Measurements from ENCODE around the gene TBX20. TPM values are rescaled to one million over a fixed set of nuclear protein-coding genes. Genes with fewer than 3 reads are reported as not detected.
"Not testable (repeated sequence)": the region's sequence is repeated elsewhere in the genome, so short reads cannot be mapped to it uniquely, and the experiment has no call there.

The TBX20 gene
- total RNA-seq, 1 donor from 2014 or later, result not detected

DNA sequence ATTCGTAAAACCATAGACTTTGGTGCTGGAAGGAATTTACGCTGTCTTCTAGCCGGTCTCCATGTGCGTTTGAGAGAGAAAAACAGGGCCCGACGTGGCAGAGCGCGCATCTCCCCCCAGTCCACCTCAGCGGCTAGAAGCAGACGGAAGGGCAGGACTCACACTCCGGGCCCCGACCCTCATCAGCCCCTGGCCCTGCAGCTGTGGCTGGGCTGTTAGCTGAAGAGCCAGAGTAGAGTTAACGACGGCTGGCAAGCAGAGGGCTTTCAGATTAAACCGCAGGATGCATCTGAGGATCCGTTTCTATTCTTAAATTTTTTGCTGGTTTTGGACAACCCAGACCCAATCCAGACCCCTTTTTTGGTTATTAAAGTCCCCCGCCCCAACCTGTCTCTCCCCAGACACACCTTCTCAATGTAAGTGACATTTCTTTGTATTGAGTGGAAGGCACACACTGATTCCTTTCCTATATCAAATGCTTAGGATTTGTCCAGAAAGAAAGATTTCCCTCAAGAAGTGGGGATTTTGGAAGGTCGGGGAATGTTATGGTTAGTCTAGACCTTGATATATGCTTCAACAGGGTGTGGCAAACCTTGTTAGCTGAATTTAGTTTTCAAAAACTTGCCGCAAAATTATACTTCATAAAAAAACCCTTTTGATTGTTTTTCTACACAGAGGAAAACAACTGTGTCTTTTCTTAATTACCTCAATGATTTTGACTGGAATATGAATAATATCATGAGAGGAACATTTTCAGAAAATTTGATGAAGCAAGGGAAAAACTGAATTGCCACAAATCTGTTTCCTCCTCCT, 1.7 kb upstream of the TBX20 start:
- no peak for DNase-seq

DNA sequence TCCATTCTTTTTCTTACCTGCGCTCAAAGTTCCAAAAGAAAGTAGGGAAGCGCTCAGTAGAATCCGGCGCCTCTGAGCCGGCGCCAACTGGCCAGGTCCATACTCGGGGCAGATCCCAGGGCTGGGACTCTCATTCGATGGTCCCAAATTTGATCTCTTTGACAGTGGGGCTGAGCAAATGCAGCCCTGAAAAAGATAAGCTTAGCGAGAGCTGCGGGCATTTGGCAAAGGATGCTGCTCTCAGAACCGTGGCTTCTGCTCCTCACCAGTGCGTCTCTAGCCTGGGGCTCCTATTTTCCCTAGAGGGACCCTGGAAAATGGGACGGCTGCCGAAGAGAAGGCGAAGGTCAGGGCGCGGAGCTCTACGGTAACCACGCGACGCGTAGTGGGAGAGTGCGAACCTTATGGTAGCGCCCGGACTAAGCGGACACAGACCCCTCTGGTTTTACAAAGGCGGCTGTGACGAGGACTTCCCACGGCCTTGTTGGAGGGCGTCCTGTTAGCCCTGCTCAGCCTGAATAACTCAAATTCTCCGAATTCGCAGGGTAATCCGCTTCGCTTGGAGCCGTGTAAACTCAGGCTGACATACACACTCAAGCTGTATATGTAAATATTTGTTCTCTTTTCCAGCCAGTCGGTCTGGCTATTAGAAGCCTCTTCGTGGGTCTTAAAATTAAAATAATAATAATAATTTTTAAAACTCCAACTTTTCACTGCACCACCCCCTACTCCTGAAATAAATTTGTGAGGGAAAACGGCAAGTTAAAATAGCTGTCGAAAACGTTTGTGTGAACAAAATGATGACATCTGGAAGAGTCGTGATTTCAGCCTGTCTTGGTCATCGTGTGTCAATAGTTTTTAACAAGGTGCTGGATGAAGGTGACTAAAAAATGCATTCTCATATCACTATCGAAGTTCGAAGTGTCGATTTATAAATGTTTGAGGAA, 869 bp upstream of the TBX20 start:
- DNase-seq, result no peak

DNA sequence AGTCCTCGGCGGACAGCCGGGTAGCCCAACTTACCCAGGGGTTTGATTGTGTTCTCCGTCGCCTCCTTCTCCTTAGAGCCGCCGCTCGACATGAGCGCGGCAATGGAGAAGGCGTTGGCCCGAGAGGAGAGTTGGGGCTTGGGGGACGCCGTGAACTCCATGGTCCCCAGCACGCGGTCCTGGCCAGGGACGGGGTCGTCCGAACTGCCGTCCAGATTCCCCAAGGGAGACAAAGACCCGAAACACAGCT, 515 bp downstream of the TBX20 start:
- DNase-seq, result no peak

DNA sequence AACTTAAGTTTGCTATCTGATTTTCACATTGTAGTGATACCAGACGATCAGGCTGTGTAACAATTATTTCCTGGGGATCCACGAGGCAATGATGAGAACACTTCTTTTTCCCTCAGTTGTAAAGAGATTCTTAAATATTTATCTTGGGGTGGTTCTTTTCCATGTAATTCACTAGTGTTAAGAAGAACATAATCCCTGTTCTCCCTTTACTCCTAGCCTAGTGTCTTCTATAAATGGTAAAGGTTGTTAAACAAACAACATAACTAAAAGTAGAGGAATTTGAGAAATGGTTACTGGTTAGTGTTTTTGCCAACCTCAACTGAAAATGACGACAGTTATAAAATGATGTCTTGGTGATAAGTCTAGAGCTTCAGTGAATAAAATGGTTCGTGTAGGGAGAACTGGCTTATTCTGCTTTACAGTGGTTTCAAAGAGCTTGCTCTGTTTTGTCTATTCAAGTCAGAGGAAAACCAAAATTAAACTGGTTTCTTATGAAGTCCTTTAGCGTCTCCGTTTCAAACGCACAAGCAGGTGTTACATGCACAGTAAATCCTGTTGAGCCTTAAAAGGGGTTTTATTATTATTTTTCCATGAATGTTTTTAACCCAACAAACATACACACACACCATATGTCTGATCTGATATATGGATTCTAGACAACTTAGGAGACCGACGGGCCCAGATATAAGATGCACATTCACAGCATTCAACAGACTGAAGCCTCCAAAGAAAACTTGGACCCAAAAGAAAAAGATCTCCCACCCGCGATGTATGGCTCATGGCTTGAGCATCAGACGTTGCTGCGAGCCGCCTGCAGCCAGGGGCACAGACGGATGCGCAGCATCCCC, 1.1 kb downstream of the TBX20 start:
- no peak for DNase-seq

DNA sequence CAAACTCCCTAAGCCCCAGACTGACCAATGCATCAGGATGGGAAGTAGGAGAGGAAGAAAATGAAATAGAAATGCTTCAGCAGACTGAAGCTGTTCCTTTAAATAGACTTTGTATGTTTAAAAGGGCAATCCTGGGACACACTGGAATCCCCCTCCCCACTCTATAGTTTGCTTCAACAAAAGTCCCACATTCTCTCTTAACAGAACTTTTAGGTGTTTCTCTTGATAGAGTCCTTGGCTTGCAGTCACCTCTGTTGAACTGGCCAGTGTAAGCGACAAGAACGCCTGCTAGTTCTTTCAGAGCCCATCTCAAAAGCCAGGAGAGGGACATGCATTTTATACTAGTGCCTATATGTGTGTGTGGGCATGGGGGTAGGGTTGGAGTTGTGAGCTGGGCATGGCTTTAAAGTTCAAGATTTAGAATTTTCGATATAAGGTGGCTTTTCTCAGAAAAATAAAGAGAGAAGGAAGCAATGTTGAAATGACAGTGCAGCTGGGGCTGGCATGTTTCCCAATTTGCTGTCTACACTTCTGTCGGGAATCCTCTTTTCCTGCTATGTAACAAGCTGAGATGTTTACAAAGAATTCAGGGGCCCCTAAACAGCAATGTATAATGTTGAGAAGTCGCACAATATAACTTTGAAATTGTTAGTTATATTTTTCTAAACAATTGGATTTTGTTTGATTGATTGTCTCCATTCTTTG, 2.1 kb downstream of the TBX20 start:
- no peak for DNase-seq

DNA sequence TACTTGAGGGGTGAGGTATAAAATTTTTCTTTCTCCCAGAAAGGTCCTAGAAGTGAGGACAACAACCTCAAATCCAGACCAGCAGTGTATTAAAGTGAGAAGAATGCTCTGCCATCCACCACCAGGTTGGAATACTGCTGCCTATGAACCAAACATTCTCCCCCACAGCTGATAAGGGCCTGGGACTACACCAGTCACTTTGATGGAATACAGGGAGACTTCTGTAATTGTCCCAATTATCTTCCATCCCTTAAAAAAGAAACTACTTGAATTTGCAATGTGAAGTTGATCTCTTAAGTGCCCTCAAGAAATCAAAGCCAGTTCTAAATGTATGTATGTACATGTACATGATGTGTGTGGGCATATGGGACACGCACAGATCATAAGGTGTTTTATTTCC, 3.0 kb downstream of the TBX20 start:
- no peak for DNase-seq

DNA sequence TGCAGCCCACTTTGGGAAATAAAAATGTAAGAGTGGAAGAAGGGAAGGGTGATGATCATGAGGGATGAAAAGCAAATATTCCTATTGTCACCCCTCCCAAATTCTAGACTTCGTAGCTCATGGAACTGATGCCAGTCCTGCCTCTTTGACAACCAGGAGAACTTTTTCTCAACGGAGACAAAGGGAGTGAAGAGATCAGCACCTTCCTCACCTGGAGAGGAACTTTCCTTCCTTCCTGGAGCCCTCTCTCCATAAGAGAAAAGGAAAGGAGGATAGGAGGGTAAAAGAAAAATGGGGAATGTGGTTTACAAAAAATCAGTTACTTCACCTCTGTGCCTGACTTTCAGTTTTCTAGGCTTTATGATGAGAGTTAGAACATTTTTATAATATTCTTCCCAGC, 3.4 kb downstream of the TBX20 start:
- DNase-seq, result no peak

DNA sequence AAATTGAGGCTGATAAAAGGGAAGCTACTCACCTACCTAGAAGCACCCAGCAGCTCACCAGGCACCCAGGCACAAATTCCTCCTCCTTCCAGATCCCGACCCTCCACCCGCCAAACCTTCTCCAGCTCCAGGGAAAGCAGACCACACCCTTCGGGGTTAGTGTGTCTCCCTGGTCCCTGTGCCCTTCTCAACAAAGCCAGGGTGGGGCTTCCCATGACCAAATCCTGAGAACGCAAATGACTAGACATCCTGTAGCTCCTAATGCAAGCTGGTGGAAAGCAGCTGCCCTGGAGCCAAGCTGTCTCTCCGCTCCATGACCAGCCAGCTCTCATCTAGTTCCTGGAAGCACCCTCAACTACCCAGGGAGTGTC, 4.4 kb downstream of the TBX20 start:
- no peak for DNase-seq

DNA sequence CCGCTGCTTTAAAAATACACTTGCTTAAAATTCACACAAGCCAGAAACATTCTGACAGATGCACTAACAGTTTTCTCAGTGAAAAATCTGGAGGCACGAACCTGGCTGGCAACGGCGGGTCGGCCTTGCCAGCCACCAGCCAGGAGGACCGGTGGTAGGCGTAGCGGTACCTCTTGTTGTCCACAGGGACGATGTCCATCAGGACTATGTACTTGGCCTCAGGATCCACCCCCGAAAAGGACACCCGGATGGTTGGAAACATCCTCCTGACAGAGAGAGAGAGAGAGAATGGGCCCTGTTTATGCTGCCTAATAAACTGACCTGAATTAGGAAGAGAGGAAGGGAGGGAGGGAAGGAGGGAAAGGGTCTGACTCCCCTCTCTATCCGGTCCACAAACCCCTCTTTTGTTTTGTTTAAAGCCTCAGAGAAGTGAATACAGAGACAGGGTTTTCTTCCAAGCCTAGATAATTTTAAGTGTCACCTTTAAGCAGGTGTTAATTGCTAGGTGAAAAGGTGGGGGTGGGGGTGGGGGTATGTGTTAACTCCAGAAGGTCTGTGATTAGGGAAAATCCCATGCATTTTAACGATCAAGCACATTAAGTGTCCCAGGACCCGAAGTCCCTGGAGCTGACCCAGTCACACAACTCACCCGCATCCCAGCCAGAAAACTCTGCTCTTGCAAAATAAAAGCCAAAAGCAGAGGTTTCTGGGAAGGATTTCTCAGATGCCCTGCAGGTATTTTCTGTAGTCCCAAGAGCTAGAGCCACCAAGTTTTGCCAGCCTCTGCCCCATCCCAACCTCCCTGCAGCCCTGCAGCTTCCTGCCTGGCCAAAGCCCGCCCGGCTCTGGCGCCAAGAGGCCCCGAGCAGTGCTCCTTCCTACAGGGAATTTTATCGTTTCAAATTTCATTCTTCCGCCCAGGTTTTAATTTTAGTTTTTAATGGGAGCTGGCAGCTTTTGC, 5.0 kb downstream of the TBX20 start:
- DNase-seq, result no peak

DNA sequence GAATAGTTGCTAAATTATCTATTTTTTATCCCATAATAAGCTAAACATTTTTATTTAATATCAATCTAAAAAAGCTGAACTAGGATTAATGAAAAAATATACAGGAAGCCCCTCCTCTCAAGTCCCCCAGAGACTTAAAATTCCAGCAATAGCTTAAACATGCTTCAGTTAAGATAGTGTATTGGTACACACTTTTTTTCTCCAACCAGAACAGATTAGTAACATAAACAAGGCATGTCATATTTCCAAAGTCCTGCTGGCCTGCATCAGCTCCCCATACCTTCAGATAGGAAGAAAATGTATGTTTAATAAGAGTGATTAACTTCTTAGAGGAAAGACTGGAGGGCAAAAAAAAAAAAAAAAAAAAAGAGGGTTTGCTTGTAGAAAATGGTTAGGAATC, 7.1 kb downstream of the TBX20 start:
- no peak for DNase-seq

DNA sequence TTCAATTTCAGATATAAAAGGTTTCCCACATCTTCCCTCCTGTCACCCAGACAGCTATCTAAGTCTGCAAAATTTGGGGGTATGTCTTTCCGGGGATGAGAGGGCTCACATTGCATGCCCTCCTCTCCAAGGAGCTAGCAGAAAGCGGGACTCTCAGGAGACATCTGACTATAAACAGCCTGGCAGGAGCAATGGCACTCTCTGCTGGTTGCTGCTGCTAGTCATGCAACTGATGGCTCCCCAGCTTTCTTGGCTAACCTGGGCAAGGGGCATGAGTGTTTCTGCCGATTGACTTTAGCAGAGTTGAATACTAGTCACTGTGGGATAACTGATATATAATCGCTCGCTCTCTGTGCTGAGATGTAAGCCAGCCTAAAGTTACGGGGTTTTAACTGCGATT, 12.0 kb downstream of the TBX20 start:
- no peak for DNase-seq

DNA sequence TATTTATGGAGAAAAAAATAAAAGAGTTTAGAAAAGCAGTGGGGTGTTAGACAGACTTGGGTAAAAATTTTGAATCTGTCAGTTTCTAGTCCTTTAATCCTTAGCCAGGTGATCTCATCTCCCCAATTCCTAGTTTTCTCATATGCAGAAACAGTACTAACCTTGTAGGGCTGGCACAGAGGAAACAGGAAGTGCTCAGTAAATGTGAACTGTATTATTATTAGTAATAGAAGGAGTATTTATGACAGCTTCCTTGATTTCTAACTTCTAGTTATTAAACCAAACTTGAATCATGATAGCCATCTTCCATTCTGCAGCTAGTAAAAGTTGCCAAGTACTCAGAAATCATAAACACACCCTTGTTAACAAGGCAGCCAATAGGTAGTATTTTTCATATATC, 12.5 kb downstream of the TBX20 start:
- DNase-seq, result no peak

DNA sequence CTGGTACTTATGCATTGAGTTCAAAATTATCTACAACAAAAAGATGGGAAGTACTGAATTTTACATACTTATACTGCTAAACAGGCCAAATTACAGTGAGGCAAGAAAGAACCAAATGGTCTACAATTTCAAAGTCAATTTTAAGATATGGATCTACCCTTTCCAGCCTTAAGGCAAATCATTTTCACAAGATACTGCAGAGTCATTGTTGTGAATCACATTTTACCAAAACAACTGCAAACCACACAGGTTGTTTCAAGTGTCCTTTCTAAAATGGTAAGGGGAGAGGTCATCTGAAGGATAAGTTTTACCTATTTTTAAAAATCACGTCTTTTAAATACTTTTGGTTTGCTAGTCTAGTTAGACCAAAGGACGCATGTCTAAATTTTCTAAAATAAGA, 12.9 kb downstream of the TBX20 start:
- not testable (repeated sequence) for DNase-seq

DNA sequence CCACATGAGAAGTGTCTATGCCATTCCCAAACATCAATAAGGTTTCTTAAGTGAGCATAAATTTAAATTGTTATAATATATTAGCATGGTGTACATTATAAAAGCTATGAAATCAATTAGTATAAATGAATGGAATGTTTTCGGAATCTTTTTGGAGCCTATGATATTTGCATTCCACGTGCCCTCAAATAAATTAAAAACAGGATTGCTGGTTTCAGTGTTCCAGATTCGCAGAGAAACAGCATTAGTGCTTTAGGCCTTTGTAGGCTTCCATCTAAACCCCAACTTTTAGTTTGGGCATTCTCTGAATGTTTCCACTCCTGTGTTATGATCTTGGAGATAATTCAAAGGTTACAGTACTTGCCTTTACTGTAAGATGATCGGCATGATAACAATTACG, 15.4 kb downstream of the TBX20 start:
- DNase-seq, result not testable (repeated sequence)

DNA sequence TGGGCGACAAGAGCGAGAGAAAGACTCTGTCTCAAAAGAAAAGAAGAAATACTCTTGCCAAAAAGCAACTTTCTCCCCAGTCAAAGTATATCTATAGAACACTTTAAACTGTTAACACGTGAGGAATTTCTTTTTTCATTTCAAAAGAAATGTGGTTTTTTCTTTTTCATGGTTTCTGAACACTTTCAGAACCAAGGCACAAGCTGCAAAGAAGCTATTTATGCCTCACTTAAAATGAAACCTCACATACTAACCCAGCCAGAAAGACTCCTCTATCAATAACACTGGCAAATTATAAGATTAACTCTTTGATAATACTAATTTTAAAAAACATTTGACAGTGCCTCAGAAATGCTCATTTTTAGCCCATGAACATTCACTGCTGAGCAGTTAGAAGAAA, 20.9 kb downstream of the TBX20 start:
- DNase-seq, result no peak

DNA sequence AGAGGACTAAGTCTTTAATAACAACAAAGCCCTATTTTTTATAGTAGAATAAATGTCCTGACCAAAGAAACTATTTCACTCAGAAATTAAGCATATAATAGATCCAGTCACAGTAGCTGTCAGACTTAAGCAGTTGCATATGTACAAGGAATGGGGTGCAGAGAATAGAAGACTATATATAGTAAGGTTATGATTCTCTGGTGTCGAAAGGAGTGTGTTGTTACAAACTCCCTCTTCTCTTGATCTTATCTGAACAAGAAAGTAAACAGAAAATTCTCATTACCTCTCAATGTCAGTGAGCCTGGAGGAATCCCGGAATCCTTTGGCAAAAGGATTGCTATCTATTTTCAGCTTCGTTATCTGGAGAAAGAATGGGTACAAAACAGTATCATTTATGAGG, 22.7 kb downstream of the TBX20 start:
- DNase-seq, result not testable (repeated sequence)

DNA sequence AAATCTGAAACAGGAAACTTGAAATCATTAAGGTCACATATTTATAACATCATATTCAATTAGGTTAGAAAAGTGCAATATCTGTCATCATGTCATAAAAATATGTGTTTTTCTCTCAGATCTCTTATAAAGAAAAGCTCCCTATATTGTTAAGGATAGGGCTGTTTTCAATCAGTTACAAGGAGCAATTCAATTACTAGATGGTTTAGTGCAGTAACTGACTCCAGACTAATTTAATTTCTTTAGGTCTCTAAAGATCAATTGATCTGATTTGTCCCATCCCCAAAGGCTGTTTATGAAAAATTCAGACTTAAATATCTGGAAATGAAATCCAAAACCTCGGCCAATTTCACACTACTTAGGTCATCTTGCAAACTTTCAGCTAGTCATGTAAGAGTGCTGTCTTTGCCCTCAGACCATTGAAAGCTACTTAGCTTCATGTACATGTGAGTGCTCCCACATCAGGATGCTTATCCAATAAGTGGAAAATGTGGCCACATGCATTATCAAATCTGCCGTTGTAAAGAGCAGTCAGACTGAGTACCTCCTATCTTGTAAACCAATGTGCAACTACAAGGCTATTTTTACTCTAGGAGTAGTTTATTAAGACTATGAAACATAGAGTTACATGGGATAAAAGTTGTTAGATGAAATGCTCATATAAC, 24.7 kb downstream of the TBX20 start:
- not testable (repeated sequence) for DNase-seq

DNA sequence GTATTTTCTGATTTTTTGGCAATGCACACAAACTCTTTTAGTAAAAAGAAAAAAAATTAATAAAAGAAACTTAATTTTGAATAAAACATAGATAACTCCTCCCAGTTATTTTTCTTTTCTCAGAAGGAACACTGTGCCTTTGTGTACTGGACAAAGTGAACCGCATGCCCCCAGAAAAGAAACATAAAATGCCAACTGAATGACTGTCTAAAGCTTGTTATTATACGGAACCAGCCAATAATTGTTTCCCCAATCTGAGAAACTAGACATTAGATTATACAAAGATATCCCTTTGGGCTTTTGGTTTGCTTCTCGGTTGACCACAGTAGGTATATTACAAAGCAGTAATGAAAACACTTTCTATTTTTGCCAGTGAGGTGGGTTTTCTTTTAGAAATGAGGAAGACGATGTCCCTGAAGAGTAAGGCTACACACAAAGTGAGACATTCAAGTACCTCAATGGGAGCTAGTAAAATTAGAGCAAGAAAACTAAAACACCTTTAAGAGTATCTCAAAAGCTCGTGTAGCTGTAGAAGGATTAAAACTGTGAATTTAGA, 25.3 kb downstream of the TBX20 start:
- not testable (repeated sequence) for DNase-seq

DNA sequence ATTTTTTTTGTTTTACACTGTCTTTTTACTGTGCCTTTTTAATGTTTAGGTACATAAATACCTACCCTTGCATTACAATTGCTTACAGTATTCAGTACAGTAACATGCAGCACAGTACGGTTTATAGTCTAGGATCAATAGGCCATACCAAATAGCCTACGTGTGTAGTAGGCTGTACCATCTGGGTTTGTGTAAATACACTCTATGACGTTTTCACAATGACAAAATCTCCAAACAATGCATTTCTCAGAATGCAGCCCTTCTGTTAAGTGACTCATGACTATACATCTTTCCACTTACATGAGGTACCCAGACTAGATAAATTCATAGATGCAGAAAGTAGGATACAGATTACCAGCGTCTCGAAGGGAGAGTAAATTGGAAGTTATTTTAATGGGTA, 26.5 kb downstream of the TBX20 start:
- not testable (repeated sequence) for DNase-seq

DNA sequence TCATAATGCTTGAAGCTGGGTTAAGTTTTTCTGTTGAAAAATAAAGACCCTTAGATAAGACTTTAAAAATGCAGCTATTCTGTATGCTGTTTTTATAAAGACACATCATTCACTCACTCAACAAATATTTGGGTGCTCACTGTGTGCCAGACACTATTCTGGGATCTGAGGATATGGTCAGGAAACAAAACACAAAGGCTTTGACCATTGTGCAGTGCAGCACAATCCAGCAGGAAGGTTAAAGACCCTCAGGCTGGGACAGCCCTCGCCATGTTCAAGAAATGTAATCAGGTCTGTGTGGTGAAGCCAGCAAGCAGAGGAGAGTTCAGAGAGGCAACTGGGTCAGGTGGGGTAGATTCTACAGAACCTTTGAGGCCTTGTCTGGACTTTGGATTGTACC, 31.5 kb downstream of the TBX20 start:
- not testable (repeated sequence) for DNase-seq
